Body of pancreas (tissue), 4 donors: ENCODE results near the gene GALNT12. TPM values are rescaled to one million over a fixed set of nuclear protein-coding genes. Genes with fewer than 3 reads are reported as not detected.

Experiments used
- ATAC-seq: fragments of 150-250 bp; one replicate; pipeline ENCODE4 v1.9.1; 2016
- DNase-seq, 4 donors: peaks; one replicate each; pipeline ENCODE4 v3.0.0-alpha.2; 2019
- H3K27ac ChIP-seq, 4 donors: fragments of 200-600 bp; sonication (generic); 1 replicate in 3 of 4; 2 replicates in 1 of 4; pipeline versions ENCODE4 v1.5.1 to v1.6.1; 2016 to 2019; ENCODE audit warnings: mild to moderate bottlenecking in 1 of 4, mixed read lengths in 1 of 4, moderate library complexity in 1 of 4
- H3K27me3 ChIP-seq, 2 donors: fragments of 200-600 bp; sonication (generic); one replicate each; pipeline ENCODE4 v1.6.0; 2016; ENCODE audit warnings: mild to moderate bottlenecking in 1 of 2
- H3K36me3 ChIP-seq, 2 donors: fragments of 200-600 bp; sonication (generic); replicated peaks in 1 of 2; 2 replicates each; pipeline ENCODE4 v1.5.1; 2016; ENCODE audit warnings: low read depth in 2 of 2; ENCODE audit not compliant: insufficient read depth in 1 of 2
- H3K4me1 ChIP-seq: fragments of 200-600 bp; sonication (generic); one replicate; pipeline ENCODE4 v1.6.0; 2016
- H3K4me3 ChIP-seq, 2 donors: fragments of 200-600 bp; sonication (generic); 1 replicate in 1 of 2; 2 replicates in 1 of 2; pipeline ENCODE4 v1.5.1; 2016 to 2019
- H3K9me3 ChIP-seq, 3 donors: fragments of 200-600 bp; sonication (generic); 1 replicate in 2 of 3; 2 replicates in 1 of 3; pipeline ENCODE4 v1.5.1; 2016
- POLR2A ChIP-seq, 3 donors: fragments of 450-650 bp; IDR thresholded peaks; one replicate each; pipeline ENCODE4 v1.6.1; 2016; ENCODE audit warnings: antibody characterized with exemption in 3 of 3, mild to moderate bottlenecking in 2 of 3
- WGBS, 2 donors: methylation state at CpG; one replicate each; pipeline ENCODE4 v1.1.5; 2017; 5-methylcytosine and 5-hydroxymethylcytosine counted together
- intact Hi-C: fragments of 100-400 bp; cut with DNase I; formaldehyde crosslinking; loops from one replicate; pipeline ENCODE4 v1.15.1; 2023
- total RNA-seq, 2 donors: library from RNA; depleted of rRNA; stranded (reverse); fragments of >200 nt; gene quantifications; one replicate each; pipeline ENCODE4 v1.1.0, GENCODE V29; 2016
- TF ChIP-seq, protein P1 (sequence below), 7 experiments: fragments of 450-650 bp in 4 of 7; fragments of 200-600 bp in 3 of 7; sonication (generic) in 3 of 7; IDR thresholded peaks; one replicate each; pipeline ENCODE4 v1.5.1; 2016 to 2019; ENCODE audit warnings: antibody characterized with exemption in 7 of 7

The GALNT12 gene
- total RNA-seq, 2 donors from 2014 or later = 13.0 to 53.1 TPM

DNA sequence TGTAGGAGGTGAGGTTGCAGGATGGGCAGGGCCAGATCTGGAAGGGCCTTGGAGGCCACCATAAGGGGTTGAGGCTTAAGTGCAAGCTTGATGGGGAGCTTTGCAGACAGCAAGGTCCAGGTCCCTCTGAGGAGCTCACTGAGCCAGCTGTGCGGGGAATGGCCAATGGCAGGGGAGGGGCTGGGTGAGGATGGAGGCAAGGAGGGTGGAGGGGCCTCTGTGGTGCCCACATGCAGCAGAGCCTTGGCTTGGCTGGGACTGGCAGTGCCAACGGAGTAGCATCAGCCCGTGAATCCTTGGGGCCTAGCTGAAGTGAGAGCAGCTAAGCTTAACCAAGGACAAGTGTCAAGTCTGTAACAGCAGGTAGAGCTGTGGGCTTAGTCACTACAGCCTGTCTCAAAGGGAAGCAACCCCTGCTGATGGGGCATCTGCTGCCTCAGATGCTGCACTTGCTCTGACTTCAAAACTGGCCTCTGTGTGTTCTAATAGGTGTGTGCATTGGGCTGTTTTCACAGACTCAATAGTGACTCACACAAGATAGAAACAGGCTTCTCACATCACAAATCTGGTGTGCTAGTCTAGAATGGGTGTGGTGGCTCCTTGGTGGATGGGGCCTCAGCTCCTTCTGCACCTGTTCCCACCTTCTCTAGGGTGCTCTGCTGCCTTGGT, 16.3 kb downstream of the GALNT12 start:
- ATAC-seq = no peak
- WGBS, 2 donors = 87 to 96% methylated on average over 3 of the region's 3 CpGs
- TF ChIP-seq POLR2A (IDR thresholded peaks at IDR 0.05) = no peak
- TF ChIP-seq, protein P1, sequence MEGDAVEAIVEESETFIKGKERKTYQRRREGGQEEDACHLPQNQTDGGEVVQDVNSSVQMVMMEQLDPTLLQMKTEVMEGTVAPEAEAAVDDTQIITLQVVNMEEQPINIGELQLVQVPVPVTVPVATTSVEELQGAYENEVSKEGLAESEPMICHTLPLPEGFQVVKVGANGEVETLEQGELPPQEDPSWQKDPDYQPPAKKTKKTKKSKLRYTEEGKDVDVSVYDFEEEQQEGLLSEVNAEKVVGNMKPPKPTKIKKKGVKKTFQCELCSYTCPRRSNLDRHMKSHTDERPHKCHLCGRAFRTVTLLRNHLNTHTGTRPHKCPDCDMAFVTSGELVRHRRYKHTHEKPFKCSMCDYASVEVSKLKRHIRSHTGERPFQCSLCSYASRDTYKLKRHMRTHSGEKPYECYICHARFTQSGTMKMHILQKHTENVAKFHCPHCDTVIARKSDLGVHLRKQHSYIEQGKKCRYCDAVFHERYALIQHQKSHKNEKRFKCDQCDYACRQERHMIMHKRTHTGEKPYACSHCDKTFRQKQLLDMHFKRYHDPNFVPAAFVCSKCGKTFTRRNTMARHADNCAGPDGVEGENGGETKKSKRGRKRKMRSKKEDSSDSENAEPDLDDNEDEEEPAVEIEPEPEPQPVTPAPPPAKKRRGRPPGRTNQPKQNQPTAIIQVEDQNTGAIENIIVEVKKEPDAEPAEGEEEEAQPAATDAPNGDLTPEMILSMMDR (IDR thresholded peaks at IDR 0.05) = no peak
- Histone ChIP-seq H3K27ac (no peak overlapping the region), H3K36me3 (peaks cover 0 to 2% of the 10 kb centered on the region in 2 donors), H3K9me3 (no peaks in the 10 kb centered on the region), H3K4me3 (no peak overlapping the region), H3K27me3 (no peaks in the 10 kb centered on the region), H3K4me1 (no peaks in the 10 kb centered on the region)
- intact Hi-C loops = no loop called here
- no peak for DNase-seq

DNA sequence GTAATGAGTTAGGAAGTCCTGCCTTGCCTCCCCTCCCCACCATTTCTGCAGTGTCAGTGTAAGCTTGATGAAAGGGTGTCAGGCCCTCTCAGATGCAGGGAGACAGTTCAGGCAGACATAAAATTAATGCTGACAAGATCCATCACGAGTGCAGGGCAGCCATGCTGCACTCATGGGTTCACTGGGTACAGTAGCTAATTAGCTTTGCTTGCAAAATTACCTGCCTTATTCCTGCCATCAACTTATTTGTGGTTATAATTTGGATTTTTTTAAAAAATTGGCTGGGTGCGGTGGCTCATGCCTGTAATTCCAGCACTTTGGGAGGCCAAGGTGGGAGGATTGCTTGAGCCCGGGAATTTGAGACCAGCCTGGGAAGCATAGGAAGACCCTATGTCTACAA, 17.9 kb downstream of the GALNT12 start:
- intact Hi-C loops = no loop called here
- WGBS, 2 donors = 91 to 92% methylated on average over 3 of the region's 3 CpGs
- Histone ChIP-seq H3K27ac (no peak overlapping the region), H3K27me3 (no peaks in the 10 kb centered on the region), H3K36me3 (peaks cover 0 to 2% of the 10 kb centered on the region in 2 donors), H3K4me1 (no peaks in the 10 kb centered on the region), H3K4me3 (no peak overlapping the region), H3K9me3 (no peaks in the 10 kb centered on the region)
- no peak for TF ChIP-seq POLR2A (IDR thresholded peaks at IDR 0.05)
- TF ChIP-seq, protein P1 (IDR thresholded peaks at IDR 0.05) = no peak
- DNase-seq (no peak), ATAC-seq (no peak)

DNA sequence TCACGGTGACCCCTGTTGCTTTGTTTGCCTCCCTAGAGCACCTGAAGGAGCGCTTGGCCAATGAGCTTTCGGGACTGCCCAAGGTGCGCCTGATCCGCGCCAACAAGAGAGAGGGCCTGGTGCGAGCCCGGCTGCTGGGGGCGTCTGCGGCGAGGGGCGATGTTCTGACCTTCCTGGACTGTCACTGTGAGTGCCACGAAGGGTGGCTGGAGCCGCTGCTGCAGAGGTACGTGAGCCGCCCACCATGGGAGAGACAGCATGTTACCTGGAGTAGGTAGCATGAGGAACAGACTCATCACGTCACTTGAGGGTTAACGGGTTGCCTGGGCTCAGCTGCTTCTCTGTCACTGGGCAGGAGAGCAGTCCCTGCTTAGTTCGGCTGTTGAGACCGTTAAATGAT, 19.2 kb downstream of the GALNT12 start:
- Histone ChIP-seq H3K9me3 (no peaks in the 10 kb centered on the region), H3K36me3 (peaks cover 0 to 2% of the 10 kb centered on the region in 2 donors), H3K4me1 (no peaks in the 10 kb centered on the region), H3K4me3 (no peak overlapping the region), H3K27ac (no peak overlapping the region), H3K27me3 (no peaks in the 10 kb centered on the region)
- no peak for DNase-seq
- ATAC-seq = no peak
- intact Hi-C loops = no loop called here
- no peak for TF ChIP-seq POLR2A (IDR thresholded peaks at IDR 0.05)
- TF ChIP-seq, protein P1 (IDR thresholded peaks at IDR 0.05) = no peak
- WGBS, 2 donors = 87 to 91% methylated on average over 11 to 20 of the region's 20 CpGs

DNA sequence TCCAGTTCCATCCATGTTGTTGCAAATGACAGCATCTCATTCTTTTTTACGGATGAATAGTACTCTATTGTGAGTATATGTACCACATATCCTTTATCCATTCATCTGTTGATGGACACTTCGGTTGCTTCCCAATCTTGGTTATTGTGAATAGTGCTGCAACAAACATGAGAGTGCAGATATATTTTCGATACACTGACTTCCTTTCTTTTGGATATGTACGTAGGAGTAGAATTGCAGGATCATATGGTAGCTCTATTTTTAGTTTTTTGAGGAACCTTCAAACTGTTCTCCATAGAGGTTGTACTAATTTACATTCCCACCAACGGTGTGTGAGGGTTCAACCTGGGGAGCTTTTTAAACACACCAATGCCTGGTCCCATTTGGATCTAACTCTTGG, 22.3 kb downstream of the GALNT12 start:
- no peak for DNase-seq
- no peak for ATAC-seq
- Histone ChIP-seq H3K9me3 (no peaks in the 10 kb centered on the region), H3K27me3 (no peaks in the 10 kb centered on the region), H3K27ac (no peak overlapping the region), H3K4me1 (no peaks in the 10 kb centered on the region), H3K4me3 (no peak overlapping the region), H3K36me3 (peaks cover 0 to 2% of the 10 kb centered on the region in 2 donors)
- 76 to 79% methylated on average over 5 of the region's 5 CpGs for WGBS, 2 donors
- intact Hi-C loops = no loop called here
- TF ChIP-seq, protein P1 (IDR thresholded peaks at IDR 0.05) = no peak
- no peak for TF ChIP-seq POLR2A (IDR thresholded peaks at IDR 0.05)

DNA sequence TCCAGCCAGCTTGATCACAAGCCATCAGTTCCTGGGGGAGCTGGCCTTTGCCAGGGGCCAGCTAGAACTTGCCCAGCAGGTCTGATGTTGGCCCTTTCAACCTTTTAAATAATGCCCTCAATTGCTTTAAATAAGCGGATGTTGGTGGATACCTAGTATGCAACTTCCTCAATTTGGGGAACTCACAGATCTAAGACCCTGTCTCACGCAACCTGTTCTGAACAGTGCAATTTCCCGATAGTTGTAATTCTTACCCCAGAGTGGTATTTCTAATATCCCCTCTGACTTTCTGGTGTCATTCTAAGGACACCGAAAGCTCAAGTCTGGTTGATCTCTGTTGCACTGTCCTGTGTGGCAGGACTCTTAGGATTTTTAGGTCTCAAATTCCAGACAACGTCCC, 23.1 kb downstream of the GALNT12 start:
- Histone ChIP-seq H3K27ac (no peak overlapping the region), H3K27me3 (no peaks in the 10 kb centered on the region), H3K36me3 (peaks cover 0 to 2% of the 10 kb centered on the region in 2 donors), H3K4me1 (no peaks in the 10 kb centered on the region), H3K4me3 (no peak overlapping the region), H3K9me3 (no peaks in the 10 kb centered on the region)
- DNase-seq = no peak
- intact Hi-C loops = no loop called here
- TF ChIP-seq, protein P1 (IDR thresholded peaks at IDR 0.05) = no peak
- TF ChIP-seq POLR2A (IDR thresholded peaks at IDR 0.05) = no peak
- no peak for ATAC-seq
- WGBS, 2 donors = 84 to 92% methylated on average over 5 of the region's 5 CpGs
